ENCODE measurements around the gene SESN1. TPM values are rescaled to one million over a fixed set of nuclear protein-coding genes. Genes with fewer than 3 reads are reported as not detected.
"Not testable (repeated sequence)": the region's sequence is repeated elsewhere in the genome, so short reads cannot be mapped to it uniquely, and the experiment has no call there.

SESN1 gene
- polyA plus RNA-seq, 6 donors from 2014 or later: 28.4 to 148 (median 55.7) TPM

DNA sequence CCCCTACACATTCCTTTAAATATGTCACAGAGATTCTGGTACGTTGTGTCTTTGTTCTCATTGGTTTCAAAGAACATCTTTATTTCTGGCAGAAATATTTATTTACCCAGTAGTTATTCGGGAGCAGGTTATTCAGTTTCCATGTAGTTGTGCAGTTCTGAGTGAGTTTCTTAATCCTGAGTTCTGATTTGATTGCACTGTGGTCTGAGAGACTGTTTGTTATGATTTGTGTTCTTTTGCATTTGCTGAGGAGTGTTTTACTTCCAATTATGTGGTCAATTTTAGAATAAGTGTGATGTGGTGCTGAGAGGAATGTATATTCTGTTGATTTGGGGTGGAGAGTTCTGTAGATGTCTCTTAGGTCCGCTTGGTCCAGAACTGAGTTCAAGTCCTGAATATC is 18.0 kb upstream of the SESN1 start:
- not testable (repeated sequence) for H3K4me3 Mint-ChIP-seq; H3K36me3 Mint-ChIP-seq; ATAC-seq (ENCODE audit: low read depth in 2 of 2); H3K27me3 Mint-ChIP-seq; H3K9me3 Mint-ChIP-seq; DNase-seq
- Mint-ChIP-seq H3K27ac (peak overlapping the region in 2 of 6 donors; percentile 25 to 92), H3K4me1 (peaks cover 19 to 23% (median 22%) of the 10 kb centered on the region in 3 donors)

DNA sequence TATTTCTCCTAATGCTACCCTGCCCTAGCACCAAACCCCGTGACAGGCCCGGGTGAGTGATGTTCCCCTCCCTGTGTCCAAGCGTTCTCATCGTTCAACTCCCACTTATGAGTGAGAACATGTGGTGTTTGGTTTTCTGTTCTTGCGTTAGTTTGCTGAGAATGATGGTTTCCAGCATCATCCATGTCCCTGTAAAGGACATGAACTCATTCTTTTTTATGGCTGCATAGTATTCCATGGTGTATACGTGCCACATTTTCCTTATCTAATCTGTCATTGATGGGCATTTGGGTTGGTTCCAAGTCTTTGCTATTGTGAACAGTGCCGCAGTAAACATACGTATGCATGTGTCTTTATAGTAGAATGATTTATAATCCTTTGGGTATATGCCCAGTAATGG is 15.0 kb upstream of the SESN1 start:
- not testable (repeated sequence) for H3K36me3 Mint-ChIP-seq, H3K4me3 Mint-ChIP-seq

DNA sequence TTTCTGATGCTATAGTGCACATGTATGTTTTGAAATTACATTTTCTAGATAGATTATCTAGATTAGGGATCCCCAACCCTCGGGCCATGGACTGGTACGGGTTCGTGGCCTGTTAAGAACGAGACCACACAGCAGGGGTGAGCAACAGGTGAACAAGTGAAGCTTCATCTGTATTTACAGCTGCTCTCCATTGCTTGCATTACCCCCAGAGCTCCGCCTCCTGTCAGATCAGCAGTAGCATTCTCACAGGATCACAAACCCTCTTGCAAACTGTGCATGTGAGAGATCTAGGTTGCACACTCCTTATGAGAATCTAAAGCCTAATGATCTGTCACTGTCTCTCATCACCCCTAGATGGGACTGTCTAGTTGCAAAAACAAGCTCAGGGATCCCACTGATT is 11.0 kb upstream of the SESN1 start:
- H3K4me3 Mint-ChIP-seq: no peak overlapping the region
- ATAC-seq (ENCODE audit: low read depth in 2 of 2): no peak
- no peak overlapping the region for H3K27ac Mint-ChIP-seq
- H3K36me3 Mint-ChIP-seq: no peaks in the 10 kb centered on the region
- DNase-seq: no peak
- peaks cover 0 to 5% (median 0%) of the 10 kb centered on the region in 7 donors for H3K9me3 Mint-ChIP-seq
- H3K27me3 Mint-ChIP-seq: no peaks in the 10 kb centered on the region
- peaks cover 0 to under 1% (median 0%) of the 10 kb centered on the region in 3 donors for H3K4me1 Mint-ChIP-seq

More for the DNA sequence above, 15.0 kb upstream of the SESN1 start:
- not testable (repeated sequence) for H3K27ac Mint-ChIP-seq; ATAC-seq (ENCODE audit: low read depth in 2 of 2); DNase-seq; H3K27me3 Mint-ChIP-seq; H3K9me3 Mint-ChIP-seq
- H3K4me1 Mint-ChIP-seq: peaks cover 13 to 17% (median 15%) of the 10 kb centered on the region in 3 donors

DNA sequence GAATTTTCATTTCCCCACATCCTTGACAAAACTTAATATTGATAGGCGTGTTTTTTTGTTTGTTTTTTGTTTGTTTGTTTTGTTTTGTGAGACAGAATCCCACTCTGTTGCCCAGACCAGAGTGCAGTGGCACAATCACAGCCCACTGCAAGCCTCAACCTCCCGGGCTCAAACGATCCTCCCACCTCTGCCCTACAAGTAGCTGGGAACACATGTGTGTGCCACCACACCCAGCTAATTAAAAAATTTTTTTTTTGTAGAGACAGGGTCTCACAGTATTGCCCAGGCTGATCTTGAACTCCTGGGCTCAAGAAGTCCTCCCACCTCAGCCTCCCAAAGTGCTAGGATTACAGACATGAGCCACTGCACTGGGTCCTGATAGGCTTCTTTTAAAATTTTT is 9.9 kb upstream of the SESN1 start:
- Mint-ChIP-seq H3K4me3 (no peak overlapping the region), H3K27ac (no peak overlapping the region), H3K9me3 (no peaks in the 10 kb centered on the region), H3K4me1 (no peaks in the 10 kb centered on the region), H3K36me3 (no peaks in the 10 kb centered on the region), H3K27me3 (no peaks in the 10 kb centered on the region)
- DNase-seq (no peak), ATAC-seq (ENCODE audit: low read depth in 2 of 2) (no peak)

DNA sequence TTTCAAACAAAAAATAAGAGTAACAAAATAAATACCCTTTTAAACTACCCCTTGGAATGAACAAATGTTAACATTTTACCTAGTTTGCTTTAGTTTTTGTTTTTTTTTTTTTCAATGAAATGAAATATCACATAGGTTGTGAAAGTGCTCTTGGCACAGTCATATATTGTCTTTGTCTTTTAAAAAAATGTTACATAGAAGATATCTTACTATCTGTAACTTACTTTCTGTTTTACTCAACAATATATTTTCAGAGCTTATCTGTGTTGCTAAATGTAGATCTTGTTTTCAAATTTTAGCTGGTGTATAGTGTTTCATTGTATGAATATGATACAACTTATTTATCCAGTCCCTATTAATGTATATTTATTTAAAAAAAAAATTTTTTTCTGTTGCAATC is 9.3 kb upstream of the SESN1 start:
- Mint-ChIP-seq H3K4me3 (no peak overlapping the region), H3K36me3 (peaks cover 0 to 3% of the 10 kb centered on the region in 2 donors), H3K27ac (no peak overlapping the region), H3K27me3 (no peaks in the 10 kb centered on the region), H3K4me1 (peaks cover 0 to under 1% (median 0%) of the 10 kb centered on the region in 3 donors), H3K9me3 (no peaks in the 10 kb centered on the region)
- ATAC-seq (ENCODE audit: low read depth in 2 of 2) (no peak), DNase-seq (no peak)

DNA sequence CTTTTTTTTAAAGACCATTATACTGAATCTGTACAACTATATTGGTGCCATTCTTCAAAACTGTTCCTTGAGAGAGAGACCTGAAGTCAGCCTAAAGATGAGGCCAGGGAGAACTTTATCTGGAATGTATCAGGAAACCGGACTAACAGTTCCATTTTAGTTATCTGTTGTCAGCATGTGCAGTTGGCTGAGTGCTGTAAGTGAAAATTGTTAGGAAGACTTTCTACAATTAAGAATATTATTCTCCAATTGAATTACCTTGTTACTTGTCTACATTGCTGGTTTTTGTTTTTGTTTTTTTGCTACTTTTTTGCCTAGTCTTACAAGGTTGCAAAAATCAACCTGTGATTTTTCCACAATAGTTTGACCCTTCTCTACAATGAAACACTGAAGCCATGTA is 8.1 kb upstream of the SESN1 start:
- Mint-ChIP-seq H3K4me1 (peaks cover 0 to 5% (median 0%) of the 10 kb centered on the region in 3 donors), H3K9me3 (no peaks in the 10 kb centered on the region), H3K27ac (no peak overlapping the region), H3K36me3 (peaks cover 0 to 6% of the 10 kb centered on the region in 2 donors), H3K27me3 (no peaks in the 10 kb centered on the region), H3K4me3 (no peak overlapping the region)
- DNase-seq (no peak), ATAC-seq (ENCODE audit: low read depth in 2 of 2) (no peak)

DNA sequence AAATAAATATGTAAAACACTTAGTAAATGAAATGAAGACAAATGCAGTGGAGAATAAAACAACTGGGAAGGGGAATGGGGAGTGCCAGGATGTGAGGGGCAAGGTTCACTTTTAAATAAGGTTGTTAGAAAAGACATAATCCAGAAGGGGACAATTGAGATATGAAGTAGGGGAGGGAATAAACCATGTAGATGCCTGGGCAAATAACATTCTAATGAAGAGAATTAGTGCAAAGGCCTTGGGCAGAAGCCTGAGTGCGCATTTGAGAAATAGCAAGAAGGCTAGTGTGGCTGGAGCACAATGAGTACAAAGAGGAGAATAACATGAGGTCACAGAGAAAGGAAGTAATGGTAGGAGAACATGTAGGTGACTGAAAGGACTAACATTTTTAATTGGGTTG is 3.0 kb upstream of the SESN1 start:
- no peaks in the 10 kb centered on the region for H3K9me3 Mint-ChIP-seq
- ATAC-seq (ENCODE audit: low read depth in 2 of 2): no peak

DNA sequence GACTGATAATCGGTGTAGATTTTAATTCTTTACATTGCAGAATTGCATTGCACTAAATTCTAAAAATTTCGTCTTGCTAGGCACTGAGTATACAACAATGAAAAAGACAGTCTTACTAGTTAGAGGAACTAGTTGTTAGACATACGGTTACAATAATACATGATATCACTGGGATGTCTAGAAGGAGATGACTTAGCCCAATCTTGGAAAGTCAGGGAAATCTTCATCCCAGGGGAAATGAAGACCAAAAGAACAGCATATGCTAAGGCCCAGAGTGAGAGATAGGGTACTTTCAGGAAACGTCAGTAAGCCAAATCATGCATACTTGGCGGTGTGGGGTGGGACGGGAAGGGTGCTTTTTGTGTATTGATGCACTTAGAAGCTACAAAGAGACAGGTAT is 1.6 kb upstream of the SESN1 start:
- H3K27ac Mint-ChIP-seq: peak overlapping the region in 5 of 6 donors; percentile 58 to 99 (median 98)
- peak overlapping the region; percentile 92 to 98 (median 96) for H3K4me3 Mint-ChIP-seq
- no peak for DNase-seq
- H3K9me3 Mint-ChIP-seq: no peaks in the 10 kb centered on the region
- peaks cover 0 to 6% of the 10 kb centered on the region in 2 donors for H3K36me3 Mint-ChIP-seq
- peaks cover 29 to 42% (median 37%) of the 10 kb centered on the region in 3 donors for H3K4me1 Mint-ChIP-seq
- ATAC-seq (ENCODE audit: low read depth in 2 of 2): no peak
- no peaks in the 10 kb centered on the region for H3K27me3 Mint-ChIP-seq

More for the DNA sequence above, 3.0 kb upstream of the SESN1 start:
- peaks cover 15 to 28% (median 22%) of the 10 kb centered on the region in 3 donors for H3K4me1 Mint-ChIP-seq
- no peaks in the 10 kb centered on the region for H3K27me3 Mint-ChIP-seq
- no peak for DNase-seq
- H3K36me3 Mint-ChIP-seq: peaks cover 0 to 6% of the 10 kb centered on the region in 2 donors
- H3K4me3 Mint-ChIP-seq: peak overlapping the region in 2 of 8 donors; percentile 49 to 94
- H3K27ac Mint-ChIP-seq: no peak overlapping the region

DNA sequence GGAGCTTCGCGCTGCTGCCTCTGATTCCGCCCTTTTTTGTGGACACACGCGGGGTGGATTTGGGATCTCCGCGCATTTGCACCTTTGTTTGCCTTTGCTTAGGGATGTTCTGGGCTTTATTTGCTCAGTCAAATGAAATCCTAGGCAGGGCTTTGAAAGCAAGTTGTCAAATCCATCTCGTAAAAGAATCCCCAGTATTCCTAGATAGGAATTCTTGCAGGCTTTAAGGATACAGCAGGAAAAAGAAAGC is 1.1 kb upstream of the SESN1 start:
- Mint-ChIP-seq H3K27me3 (no peaks in the 10 kb centered on the region), H3K9me3 (no peaks in the 10 kb centered on the region), H3K4me1 (peaks cover 30 to 47% (median 40%) of the 10 kb centered on the region in 3 donors), H3K27ac (peak overlapping the region in 5 of 6 donors; percentile 98 to 99 (median 99)), H3K36me3 (peaks cover 0 to 6% of the 10 kb centered on the region in 2 donors), H3K4me3 (peak overlapping the region; percentile 92 to 98 (median 96))
- DNase-seq (no peak), ATAC-seq (ENCODE audit: low read depth in 2 of 2) (no peak)

DNA sequence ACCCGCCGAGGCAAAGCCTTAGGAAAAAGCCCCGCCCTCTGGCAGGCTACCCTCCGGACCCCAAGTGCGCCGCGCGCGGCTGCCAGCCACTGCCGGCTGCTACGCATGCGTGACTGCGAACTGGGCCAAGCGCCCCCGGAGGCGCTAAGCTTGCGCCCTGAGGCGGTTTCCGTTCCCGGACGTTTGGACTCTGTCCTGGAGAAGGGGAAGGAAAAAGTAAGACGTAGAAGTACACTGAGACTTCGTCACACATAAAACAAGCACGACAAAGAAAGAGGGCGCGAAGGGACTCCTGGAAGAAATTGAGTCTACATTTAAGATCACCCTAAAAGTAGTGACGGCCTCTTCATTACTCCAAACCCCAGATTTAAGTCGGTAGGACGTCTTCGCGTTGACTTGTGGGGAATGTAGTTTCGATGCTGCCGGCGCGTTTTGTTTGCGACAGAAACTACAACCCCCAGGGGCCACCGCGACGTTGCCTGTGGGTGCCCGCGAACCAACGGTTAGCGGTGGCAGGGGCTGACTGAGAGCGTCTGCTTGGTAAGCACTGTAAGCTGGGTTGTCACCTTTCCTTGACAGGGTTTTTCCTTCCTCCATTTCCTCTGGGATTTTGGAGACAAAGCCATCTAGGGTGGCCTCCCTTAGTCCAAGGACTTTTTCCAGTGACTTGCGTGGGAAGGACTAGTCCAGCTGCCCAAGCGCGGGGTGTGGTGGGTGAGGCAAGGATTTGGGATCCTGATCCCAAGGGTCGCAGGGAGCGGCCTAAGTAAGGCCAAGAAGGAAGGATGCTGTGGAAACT is 589 bp upstream of the SESN1 start, which contains the start of gene CEP57L1:
Gene CEP57L1 (plus strand): TSS at position 472 of the 799 bp plus-strand sequence. CDS start 49,715 bp downstream, outside the sequence.
- Mint-ChIP-seq H3K4me3 (peak within 1 kb of the TSS; percentile 92 to 99 (median 96)), H3K27me3 (no peaks in the 10 kb centered on the region)

DNA sequence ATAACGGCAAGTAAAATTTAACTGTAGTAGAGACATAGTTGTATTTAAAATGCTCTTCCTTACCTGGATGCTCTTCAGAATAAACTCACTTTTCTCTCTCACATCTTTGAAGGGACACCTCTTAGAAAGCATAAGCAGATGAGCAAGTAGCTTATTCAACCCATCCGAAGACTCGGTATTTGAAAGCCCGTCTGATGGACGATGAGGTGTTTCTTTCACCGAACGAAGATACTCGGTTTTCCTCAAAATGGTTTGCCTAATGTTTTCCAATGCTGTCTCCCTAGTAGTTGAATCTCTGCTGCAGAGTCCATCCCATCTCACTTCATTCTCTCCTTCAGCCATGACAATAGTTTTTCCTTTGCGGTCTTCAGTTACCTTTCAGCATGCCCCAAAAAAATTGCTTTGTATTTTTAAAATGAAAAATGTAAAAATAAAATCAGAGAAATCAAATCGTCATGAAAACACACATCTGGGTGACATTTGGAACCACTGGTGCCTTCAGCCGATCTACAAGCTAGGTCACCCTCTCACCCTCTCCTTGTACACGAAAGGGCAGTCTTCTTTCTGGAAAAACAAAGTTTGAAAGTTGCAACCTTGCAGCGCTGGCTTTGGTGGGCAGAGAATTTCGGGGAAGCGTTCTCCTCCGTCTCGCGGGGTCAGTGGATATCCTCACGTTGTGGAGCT is 772 bp downstream of the SESN1 start:
- Mint-ChIP-seq H3K36me3 (peaks cover 0 to 2% of the 10 kb centered on the region in 2 donors), H3K27ac (peak overlapping the region; percentile 51 to 99 (median 94)), H3K4me1 (peaks cover 30 to 52% (median 42%) of the 10 kb centered on the region in 3 donors), H3K27me3 (no peaks in the 10 kb centered on the region), H3K9me3 (no peaks in the 10 kb centered on the region), H3K4me3 (peak overlapping the region; percentile 88 to 99 (median 94))
- no peak for DNase-seq
- no peak for ATAC-seq (ENCODE audit: low read depth in 2 of 2)

More for the DNA sequence above, 589 bp upstream of the SESN1 start, which contains the start of gene CEP57L1:
- Mint-ChIP-seq H3K36me3 (peaks cover 0 to 6% of the 10 kb centered on the region in 2 donors), H3K9me3 (no peaks in the 10 kb centered on the region), H3K27ac (peak within 1 kb of the TSS; percentile 98 to 100 (median 99)), H3K4me1 (peaks cover 30 to 52% (median 43%) of the 10 kb centered on the region in 3 donors)
- ATAC-seq (ENCODE audit: low read depth in 2 of 2) (peak; percentile 71 to 72), DNase-seq (peak; percentile 95)

DNA sequence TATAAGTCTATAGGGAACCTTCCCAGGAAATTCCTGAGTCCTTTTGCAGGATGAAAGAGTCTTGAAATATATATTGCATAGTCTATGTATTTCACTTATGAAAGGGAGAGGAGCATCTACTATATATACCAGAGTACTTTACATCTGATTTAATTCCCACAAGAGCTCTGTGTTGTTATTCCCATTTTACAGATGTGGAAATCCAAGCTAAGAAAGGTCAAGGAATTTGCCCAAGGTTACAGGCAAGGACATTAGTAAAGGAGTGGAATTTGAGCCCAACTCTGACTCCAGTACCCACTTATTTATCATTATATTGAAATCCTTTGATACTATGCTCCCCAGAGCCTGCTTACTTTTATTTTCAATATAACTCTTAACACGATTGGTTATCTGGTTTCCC is 2.6 kb downstream of the SESN1 start:
- Mint-ChIP-seq H3K27ac (peak overlapping the region in 4 of 6 donors; percentile 12 to 67 (median 39)), H3K27me3 (no peaks in the 10 kb centered on the region), H3K4me3 (peak overlapping the region in 7 of 8 donors; percentile 47 to 94 (median 67)), H3K9me3 (no peaks in the 10 kb centered on the region), H3K36me3 (peaks cover 0 to 3% of the 10 kb centered on the region in 2 donors), H3K4me1 (peaks cover 36 to 61% (median 47%) of the 10 kb centered on the region in 3 donors)
- DNase-seq (no peak), ATAC-seq (ENCODE audit: low read depth in 2 of 2) (no peak)

DNA sequence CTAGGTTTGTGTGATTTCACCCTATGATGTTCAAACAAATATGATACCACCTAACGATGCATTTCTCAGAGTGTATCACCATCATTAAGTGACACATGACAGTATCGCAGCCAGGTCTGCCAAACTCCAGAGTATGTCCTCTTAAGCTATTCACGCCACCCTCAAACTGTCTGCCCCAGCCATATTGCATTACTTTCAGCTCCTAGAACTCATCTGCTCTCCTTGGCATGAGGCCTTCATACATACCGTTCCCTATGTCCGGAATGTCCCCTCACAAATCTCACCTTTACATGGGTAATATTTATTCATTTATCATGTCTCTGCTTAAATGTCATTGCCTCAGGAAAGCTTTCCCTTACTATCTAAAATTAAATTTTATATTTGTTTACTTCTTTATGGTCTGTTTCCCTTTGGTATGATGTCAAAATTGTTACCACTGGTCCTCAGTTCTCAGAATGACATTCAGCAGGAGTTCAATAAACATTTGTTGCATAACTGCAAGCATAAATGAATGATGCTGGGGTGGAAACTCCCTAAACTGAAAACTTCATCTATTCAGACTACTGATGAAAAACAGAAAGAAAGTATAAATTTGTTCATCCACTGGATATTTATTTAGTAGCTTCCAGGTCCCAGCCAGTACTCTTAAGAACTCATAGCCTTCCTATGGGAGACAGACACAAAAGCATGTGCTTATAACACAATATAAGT is 3.2 kb downstream of the SESN1 start:
- peak overlapping the region in 4 of 8 donors; percentile 4 to 94 (median 80) for H3K4me3 Mint-ChIP-seq
- no peak for DNase-seq
- H3K27me3 Mint-ChIP-seq: no peaks in the 10 kb centered on the region
- H3K9me3 Mint-ChIP-seq: no peaks in the 10 kb centered on the region
- ATAC-seq (ENCODE audit: low read depth in 2 of 2): no peak
- peaks cover 35 to 61% (median 48%) of the 10 kb centered on the region in 3 donors for H3K4me1 Mint-ChIP-seq
- H3K36me3 Mint-ChIP-seq: peaks cover 0 to 3% of the 10 kb centered on the region in 2 donors
- peak overlapping the region in 3 of 6 donors; percentile 11 to 39 (median 12) for H3K27ac Mint-ChIP-seq
